Neuronal stem cell (in vitro differentiated cells): ENCODE data around the gene CXCR5.

Experiments
- DNase-seq: peaks from one replicate; pipeline ENCODE4 v3.0.0-alpha.2; 2013; ENCODE audit warnings: low spot score
- H2AFZ ChIP-seq: one replicate; pipeline ENCODE4 v1.6.1; 2013; ENCODE audit warnings: mild to moderate bottlenecking, low read length, inconsistent platforms
- H2AK5ac ChIP-seq: 2 replicates; pipeline ENCODE4 v1.6.1; 2013; ENCODE audit warnings: low read depth, mild to moderate bottlenecking, inconsistent platforms, low read length, moderate library complexity, mixed read lengths
- H2BK120ac ChIP-seq: 2 replicates; pipeline ENCODE4 v1.6.1; 2013; ENCODE audit warnings: low read depth, mild to moderate bottlenecking, inconsistent platforms, low read length, moderate library complexity, mixed read lengths
- H2BK12ac ChIP-seq: one replicate; pipeline ENCODE4 v1.6.1; 2013; ENCODE audit warnings: low read length, inconsistent platforms
- H2BK15ac ChIP-seq: 2 replicates; pipeline ENCODE4 v1.6.1; 2013; ENCODE audit warnings: mild to moderate bottlenecking, low read length, inconsistent platforms, mixed read lengths
- H2BK5ac ChIP-seq: one replicate; pipeline ENCODE4 v1.6.1; 2013; ENCODE audit warnings: inconsistent platforms, mild to moderate bottlenecking, low read length, moderate library complexity
- H3K14ac ChIP-seq: one replicate; pipeline ENCODE4 v1.6.1; 2013; ENCODE audit warnings: low read length, inconsistent platforms
- H3K18ac ChIP-seq: 2 replicates; pipeline ENCODE4 v1.6.1; 2013; ENCODE audit warnings: low read length, inconsistent platforms
- H3K23ac ChIP-seq: 2 replicates; pipeline ENCODE4 v1.6.1; 2013; ENCODE audit warnings: low read depth, mild to moderate bottlenecking, mixed read lengths, low read length, inconsistent platforms; ENCODE audit not compliant: poor library complexity
- H3K27ac ChIP-seq: replicated peaks from 3 replicates; pipeline ENCODE4 v1.5.1; 2013; ENCODE audit warnings: low read length, inconsistent platforms
- H3K27me3 ChIP-seq, 3 experiments: 2 replicates each; pipeline ENCODE4 v1.6.1; 2013; ENCODE audit warnings: low read length in 3 of 3, mild to moderate bottlenecking in 2 of 3, inconsistent platforms in 1 of 3, low read depth in 1 of 3, mixed read lengths in 1 of 3, moderate library complexity in 1 of 3; ENCODE audit not compliant: control insufficient read depth in 3 of 3, insufficient read depth in 3 of 3
- H3K36me3 ChIP-seq, 2 donors: replicated peaks in 1 of 2; 2 replicates each; pipeline ENCODE4 v1.6.1; 2013; ENCODE audit warnings: low read length in 2 of 2; ENCODE audit not compliant: control insufficient read depth in 2 of 2, insufficient read depth in 2 of 2
- H3K4ac ChIP-seq: 2 replicates; pipeline ENCODE4 v1.6.1; 2013; ENCODE audit warnings: inconsistent platforms, mild to moderate bottlenecking, low read length, moderate library complexity
- H3K4me1 ChIP-seq, 2 donors: 1 replicate in 1 of 2; 2 replicates in 1 of 2; pipeline ENCODE4 v1.6.1; 2013; ENCODE audit warnings: low read length in 2 of 2, low read depth in 1 of 2; ENCODE audit not compliant: control insufficient read depth in 2 of 2, insufficient read depth in 1 of 2
- H3K4me2 ChIP-seq: one replicate; pipeline ENCODE4 v1.6.1; 2013; ENCODE audit warnings: mild to moderate bottlenecking, low read length, inconsistent platforms; ENCODE audit not compliant: insufficient read depth, poor library complexity, severe bottlenecking
- H3K4me3 ChIP-seq, 2 donors: 2 replicates each; pipeline ENCODE4 v1.5.1; 2013; ENCODE audit warnings: low read length in 2 of 2, mild to moderate bottlenecking in 2 of 2, inconsistent platforms in 1 of 2, moderate library complexity in 1 of 2
- H3K79me1 ChIP-seq: one replicate; pipeline ENCODE4 v1.6.1; 2013; ENCODE audit warnings: low read depth, mild to moderate bottlenecking, inconsistent platforms, low read length, moderate library complexity
- H3K9ac ChIP-seq: one replicate; pipeline ENCODE4 v1.6.1; 2013; ENCODE audit warnings: mild to moderate bottlenecking, low read depth, low read length, inconsistent platforms; ENCODE audit not compliant: poor library complexity
- H3K9me3 ChIP-seq, 2 donors: replicated peaks in 1 of 2; 2 replicates each; pipeline versions ENCODE3 to v1.6.1; 2013; ENCODE audit warnings: low read length in 2 of 2, mild to moderate bottlenecking in 2 of 2, inconsistent platforms in 1 of 2, low read depth in 1 of 2, mixed read lengths in 1 of 2, moderate library complexity in 1 of 2; ENCODE audit not compliant: control insufficient read depth in 2 of 2, insufficient read depth in 1 of 2
- H4K8ac ChIP-seq: one replicate; pipeline ENCODE4 v1.6.1; 2013; ENCODE audit warnings: low read depth, mild to moderate bottlenecking, inconsistent platforms, low read length, moderate library complexity
- H4K91ac ChIP-seq: one replicate; pipeline ENCODE4 v1.6.1; 2013; ENCODE audit warnings: low read length, low read depth, mild to moderate bottlenecking, inconsistent platforms; ENCODE audit not compliant: poor library complexity
- WGBS, 2 donors: extraction: QIAGEN DNeasy Blood & Tissue Kit; methylation state at CpG; one replicate each; pipeline ENCODE4 v1.1.7; 2013; ENCODE audit warnings: missing lambda C conversion rate in 2 of 2, mixed read lengths in 1 of 2; ENCODE audit not compliant: insufficient read length in 2 of 2, insufficient replicate concordance in 1 of 2; ENCODE audit errors: extremely low coverage in 2 of 2; 5-methylcytosine and 5-hydroxymethylcytosine counted together

CXCR5 gene

DNA sequence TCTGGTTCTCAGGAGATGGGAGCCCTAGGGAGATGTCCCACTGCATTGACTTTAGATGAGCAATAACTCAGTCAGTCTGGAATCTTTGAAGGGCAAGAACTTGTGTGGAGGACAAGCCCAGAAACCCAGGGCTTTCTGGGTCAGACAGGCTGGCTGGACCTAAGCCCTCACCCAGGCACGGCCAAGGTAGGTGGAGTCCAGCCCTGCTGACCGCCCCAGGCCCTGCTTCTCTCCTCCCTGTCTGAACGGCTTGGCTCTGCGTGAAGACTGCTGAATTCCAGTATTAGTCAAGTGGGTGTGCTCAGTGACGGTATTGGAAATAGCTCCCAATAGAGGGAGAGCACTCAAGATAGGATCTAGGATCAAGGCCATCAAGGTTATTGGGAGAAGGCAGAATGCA is 6.1 kb downstream of the CXCR5 start:
- H2BK12ac ChIP-seq, result no peak overlapping the region
- H3K4ac ChIP-seq, result no peak overlapping the region
- H3K4me1 ChIP-seq, result peaks cover 13 to 14% of the 10 kb centered on the region in 2 donors
- H2BK120ac ChIP-seq, result no peak overlapping the region
- no peak overlapping the region for H2BK5ac ChIP-seq
- H4K8ac ChIP-seq, result no peak overlapping the region
- no peak overlapping the region for H3K18ac ChIP-seq
- H3K9me3 ChIP-seq, result no peaks in the 10 kb centered on the region
- no peak overlapping the region for H3K9ac ChIP-seq
- no peaks in the 10 kb centered on the region for H3K79me1 ChIP-seq
- H2AK5ac ChIP-seq, result no peak overlapping the region
- no peak overlapping the region for H2AFZ ChIP-seq
- H3K14ac ChIP-seq, result no peak overlapping the region
- no peak overlapping the region for H3K4me2 ChIP-seq
- no peaks in the 10 kb centered on the region for H3K36me3 ChIP-seq
- no peak overlapping the region for H3K23ac ChIP-seq
- no peak overlapping the region for H4K91ac ChIP-seq
- no peak for DNase-seq
- no CpG with 5 or more reads among the region's 5 CpGs for WGBS, 2 donors
- peaks cover 0 to 24% (median 0%) of the 10 kb centered on the region in 3 experiments for H3K27me3 ChIP-seq
- no peak overlapping the region for H2BK15ac ChIP-seq
- H3K4me3 ChIP-seq, result no peak overlapping the region
- no peak overlapping the region for H3K27ac ChIP-seq

DNA sequence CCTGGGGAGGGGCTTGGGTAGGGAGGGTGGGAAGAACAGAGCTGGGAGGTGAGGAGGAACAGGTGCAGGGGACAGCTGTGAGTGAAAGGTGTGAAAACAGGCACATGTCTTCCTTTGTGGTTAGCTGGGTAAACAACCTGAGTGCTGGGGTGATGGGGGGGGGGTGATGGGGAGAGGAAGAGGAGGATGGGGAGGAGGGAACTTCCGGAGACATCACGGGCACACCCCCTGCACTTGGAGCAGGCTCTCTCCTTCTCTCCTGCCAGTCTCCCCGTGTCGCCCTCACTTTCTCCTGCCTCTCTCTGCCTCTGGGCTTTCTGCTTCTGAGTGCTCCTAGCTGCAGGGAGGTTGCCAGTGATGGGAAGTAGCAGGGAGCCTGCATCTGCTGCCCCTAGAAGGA is 8.8 kb downstream of the CXCR5 start:
- Histone ChIP-seq H2BK5ac (no peak overlapping the region), H3K4ac (no peak overlapping the region), H3K23ac (no peak overlapping the region), H2AK5ac (no peak overlapping the region), H3K27ac (no peak overlapping the region), H3K18ac (no peak overlapping the region), H3K4me2 (no peak overlapping the region), H2BK12ac (no peak overlapping the region), H4K8ac (no peak overlapping the region), H3K9me3 (no peaks in the 10 kb centered on the region), H2BK120ac (no peak overlapping the region), H4K91ac (no peak overlapping the region), H3K4me1 (peaks cover 12 to 14% of the 10 kb centered on the region in 2 donors), H3K36me3 (no peaks in the 10 kb centered on the region), H3K14ac (no peak overlapping the region), H3K9ac (no peak overlapping the region), H2BK15ac (no peak overlapping the region), H3K4me3 (no peak overlapping the region), H3K79me1 (no peaks in the 10 kb centered on the region), H2AFZ (no peak overlapping the region), H3K27me3 (peaks cover 0 to 14% (median 1%) of the 10 kb centered on the region in 3 experiments)
- WGBS, 2 donors, result no CpG with 5 or more reads among the region's 4 CpGs
- DNase-seq, result no peak

DNA sequence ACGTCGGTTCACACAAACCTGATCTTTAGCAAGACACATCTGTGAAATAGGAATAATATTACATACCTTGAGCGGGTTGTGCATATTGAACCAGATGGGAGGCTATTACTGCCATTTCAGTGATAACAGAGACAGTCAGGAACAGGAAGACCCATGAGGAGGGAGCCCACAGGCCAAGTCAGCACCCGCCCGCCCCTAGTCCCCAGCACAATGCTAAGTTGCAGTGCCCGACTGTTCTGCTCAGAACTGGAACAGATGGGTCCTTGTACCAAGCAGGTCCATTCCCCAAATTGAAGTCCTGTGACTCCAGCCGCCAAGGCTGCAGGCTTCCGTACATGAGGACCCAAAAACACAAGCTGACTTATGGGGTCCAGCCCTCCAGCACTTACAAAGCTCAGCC is 9.3 kb downstream of the CXCR5 start:
- no peak overlapping the region for H2BK5ac ChIP-seq
- H3K23ac ChIP-seq, result no peak overlapping the region
- H3K79me1 ChIP-seq, result no peaks in the 10 kb centered on the region
- no peak overlapping the region for H2BK15ac ChIP-seq
- no peaks in the 10 kb centered on the region for H3K9me3 ChIP-seq
- no peak overlapping the region for H4K8ac ChIP-seq
- no peak overlapping the region for H3K4me3 ChIP-seq
- no peak overlapping the region for H3K14ac ChIP-seq
- peaks cover 0 to 13% (median 1%) of the 10 kb centered on the region in 3 experiments for H3K27me3 ChIP-seq
- no peak overlapping the region for H3K4me2 ChIP-seq
- H2AK5ac ChIP-seq, result no peak overlapping the region
- H2BK120ac ChIP-seq, result no peak overlapping the region
- no peak overlapping the region for H3K18ac ChIP-seq
- H4K91ac ChIP-seq, result no peak overlapping the region
- no peak overlapping the region for H2AFZ ChIP-seq
- no CpG with 5 or more reads among the region's 8 CpGs for WGBS, 2 donors
- DNase-seq, result no peak
- no peak overlapping the region for H3K4ac ChIP-seq
- no peak overlapping the region for H2BK12ac ChIP-seq
- peaks cover 8 to 10% of the 10 kb centered on the region in 2 donors for H3K4me1 ChIP-seq
- H3K9ac ChIP-seq, result no peak overlapping the region
- H3K36me3 ChIP-seq, result no peaks in the 10 kb centered on the region
- no peak overlapping the region for H3K27ac ChIP-seq

DNA sequence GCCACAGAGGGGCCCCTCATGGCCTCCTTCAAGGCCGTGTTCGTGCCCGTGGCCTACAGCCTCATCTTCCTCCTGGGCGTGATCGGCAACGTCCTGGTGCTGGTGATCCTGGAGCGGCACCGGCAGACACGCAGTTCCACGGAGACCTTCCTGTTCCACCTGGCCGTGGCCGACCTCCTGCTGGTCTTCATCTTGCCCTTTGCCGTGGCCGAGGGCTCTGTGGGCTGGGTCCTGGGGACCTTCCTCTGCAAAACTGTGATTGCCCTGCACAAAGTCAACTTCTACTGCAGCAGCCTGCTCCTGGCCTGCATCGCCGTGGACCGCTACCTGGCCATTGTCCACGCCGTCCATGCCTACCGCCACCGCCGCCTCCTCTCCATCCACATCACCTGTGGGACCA is 10.0 kb downstream of the CXCR5 start:
- no CpG with 5 or more reads among the region's 22 CpGs for WGBS, 2 donors
- Histone ChIP-seq H2BK15ac (no peak overlapping the region), H3K79me1 (no peaks in the 10 kb centered on the region), H3K14ac (no peak overlapping the region), H3K27me3 (peaks cover 0 to 8% (median 1%) of the 10 kb centered on the region in 3 experiments), H3K36me3 (peaks cover 3% of the 10 kb centered on the region in 2 donors), H3K23ac (peak overlapping the region; percentile 35), H3K4ac (no peak overlapping the region), H3K4me1 (peaks cover under 1 to 6% of the 10 kb centered on the region in 2 donors), H4K91ac (no peak overlapping the region), H2BK12ac (no peak overlapping the region), H2AFZ (no peak overlapping the region), H3K18ac (no peak overlapping the region), H3K4me2 (no peak overlapping the region), H2BK5ac (no peak overlapping the region), H3K27ac (no peak overlapping the region), H3K9ac (no peak overlapping the region), H3K9me3 (no peaks in the 10 kb centered on the region), H2BK120ac (no peak overlapping the region), H2AK5ac (no peak overlapping the region), H4K8ac (no peak overlapping the region), H3K4me3 (no peak overlapping the region)
- DNase-seq, result no peak
